OCI-M2 (cell line): ENCODE data around the gene HINT1.
A peak's percentile ranks its signal among the peaks of the same experiment; 100 is the strongest.
"Not testable (repeated sequence)": the region's sequence is repeated elsewhere in the genome, so short reads cannot be mapped to it uniquely, and the experiment has no call there.

Source experiments
- DNase-seq: peaks from one replicate; lab custom pipeline; 2025; ENCODE audit not compliant: unreplicated experiment; lab: John Stamatoyannopoulos, UW

HINT1 gene

GRCh38 chr5:131171276-131171810, 6.3 kb upstream of the HINT1 start:
- no peak for DNase-seq

GRCh38 chr5:131170540-131171275, 5.7 kb upstream of the HINT1 start, which contains the start of gene LYRM7:
Gene LYRM7, plus strand, starts transcription at chr5:131170944. Its CDS starts 77 bp downstream, at chr5:131171021.
- DNase-seq, result peak; percentile 82

DNA sequence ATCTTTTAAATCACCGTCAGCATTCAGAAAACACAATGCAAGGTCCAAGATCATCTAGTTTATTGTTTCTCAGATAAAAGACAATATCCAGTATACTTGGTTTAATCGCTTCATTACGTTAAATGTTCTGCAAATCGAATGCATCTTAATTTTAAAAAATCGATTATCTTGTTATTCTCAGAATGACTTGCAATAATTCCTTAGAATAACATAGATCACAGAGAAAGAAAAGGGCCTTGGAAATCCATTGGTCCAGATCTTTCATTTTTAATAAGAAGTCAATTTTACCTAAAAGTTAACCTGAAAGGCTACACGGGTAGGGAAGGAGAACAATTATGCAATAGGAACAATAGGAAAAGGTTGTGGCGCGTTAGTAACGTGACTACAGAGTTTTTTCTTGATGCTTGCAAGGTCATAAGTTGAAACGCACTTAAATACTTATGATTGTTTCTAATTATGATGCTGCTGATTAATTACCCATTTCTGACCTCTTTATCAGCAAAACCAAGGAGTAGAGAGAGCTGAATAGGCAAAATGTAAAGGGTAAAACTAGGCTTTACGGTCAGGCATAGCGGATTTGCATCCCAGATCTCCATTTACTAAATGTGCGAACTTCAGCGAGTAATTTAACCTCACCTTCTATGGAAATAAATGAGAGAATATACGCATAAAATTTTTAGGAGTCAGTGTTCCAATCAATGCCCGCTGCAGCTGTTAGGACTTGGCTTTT, 4.9 kb upstream of the HINT1 start:
- no peak for DNase-seq

DNA sequence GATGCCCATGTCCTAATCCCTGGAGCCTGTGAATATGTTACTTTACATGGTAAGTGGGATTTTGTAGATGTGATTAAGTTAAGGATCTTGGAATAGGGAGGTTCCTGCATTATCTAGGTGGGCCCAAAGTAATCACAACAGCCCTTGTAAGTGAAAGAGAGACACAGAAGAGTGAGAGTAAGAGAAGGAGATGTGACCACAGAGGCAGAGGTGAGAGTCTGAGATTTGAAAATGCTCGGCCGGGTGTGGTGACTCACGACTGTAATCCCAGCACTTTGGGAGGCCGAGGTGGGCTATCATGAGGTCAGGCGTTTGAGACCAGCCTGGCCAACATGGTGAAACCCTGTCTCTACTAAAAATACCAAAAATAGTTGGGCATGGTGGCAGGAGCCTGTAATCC, 2.6 kb upstream of the HINT1 start:
- no peak for DNase-seq

DNA sequence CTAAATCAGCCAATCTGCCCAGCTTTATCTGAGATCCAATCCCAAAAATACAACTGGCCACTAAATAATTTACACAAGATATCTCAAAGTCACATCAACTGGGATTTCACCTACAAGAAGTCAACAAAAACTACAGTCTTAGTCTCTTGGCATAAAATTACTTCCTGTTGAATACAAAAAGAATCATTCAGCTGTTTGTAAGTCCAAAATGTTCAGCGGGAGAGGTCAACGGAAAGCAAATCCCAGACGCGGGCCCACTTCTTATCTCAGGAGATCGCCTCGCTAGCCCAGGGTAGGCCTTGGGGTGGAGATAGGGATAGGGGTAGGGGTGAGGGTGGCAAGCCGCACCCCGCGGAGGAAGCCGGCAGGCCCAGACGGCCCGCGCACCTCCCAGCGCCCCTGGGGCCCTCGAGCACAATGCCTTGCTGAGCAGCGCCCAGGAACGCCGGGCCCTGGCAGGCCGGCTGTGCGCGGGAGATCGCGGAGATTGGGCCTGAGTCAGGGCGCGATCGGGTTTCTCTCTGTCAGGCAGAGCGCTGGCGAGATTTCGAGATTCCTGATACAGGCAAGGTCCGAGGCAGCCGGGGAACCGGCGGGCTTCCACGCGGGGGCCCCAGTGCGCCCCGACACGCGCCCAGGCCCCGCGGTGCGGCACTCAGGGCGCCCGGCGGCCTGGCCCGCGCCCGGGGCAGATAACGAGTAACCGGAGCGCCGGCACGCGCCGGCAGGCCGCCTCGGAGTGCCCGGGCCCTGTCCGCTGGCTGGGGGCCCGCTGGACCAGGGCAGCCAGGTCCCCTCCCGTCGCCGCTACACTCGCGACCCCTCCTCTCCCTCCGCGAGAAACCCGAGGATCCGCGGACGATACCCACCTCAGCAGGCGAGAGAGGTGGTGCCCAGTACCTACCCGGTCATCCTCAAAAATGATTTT, 601 bp downstream of the HINT1 start:
- no peak for DNase-seq

GRCh38 chr5:131163276-131164119, 1.6 kb downstream of the HINT1 start:
- DNase-seq, result no peak

DNA sequence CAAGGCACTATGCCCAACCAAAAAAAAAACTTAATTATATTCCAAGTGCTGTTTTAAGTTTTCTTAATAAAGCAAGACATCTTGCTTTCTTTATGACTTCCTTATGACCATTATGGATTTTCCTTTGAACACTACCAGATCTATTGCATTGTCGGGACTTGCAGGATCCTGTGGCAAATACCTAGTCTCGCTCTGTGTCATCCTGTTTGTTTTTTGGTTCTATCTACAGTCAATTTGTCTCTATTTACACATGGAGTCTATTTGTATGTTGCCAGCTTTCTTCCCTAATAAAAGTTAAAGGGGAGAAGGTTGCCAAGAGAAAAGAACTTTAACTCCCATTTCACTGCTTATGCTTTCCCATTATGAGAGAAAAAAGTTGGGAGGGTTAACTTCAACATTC, 4.9 kb downstream of the HINT1 start:
- no peak for DNase-seq

- DNase-seq, result no peak
These were observed 8.1 kb downstream of the HINT1 start for GRCh38 chr5:131156957-131157356.

DNA sequence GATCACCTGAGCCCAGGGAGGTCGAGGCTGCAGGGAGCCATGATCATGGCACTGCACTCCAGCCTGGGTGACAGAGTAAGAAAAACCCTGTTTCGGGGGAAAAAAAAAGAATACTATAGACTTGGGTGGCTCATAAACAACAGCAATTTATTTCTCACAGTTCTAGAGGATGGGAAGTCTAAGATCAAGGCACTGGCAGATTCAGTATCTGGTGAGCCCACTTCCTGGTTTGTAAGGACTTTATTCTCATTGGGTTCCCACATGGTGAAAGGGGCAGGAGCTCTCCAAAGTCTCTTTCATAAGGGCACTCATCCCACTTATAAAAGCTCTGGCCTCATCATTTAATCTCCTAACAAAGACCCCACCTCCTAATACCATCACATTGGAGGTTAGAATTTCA, 8.7 kb downstream of the HINT1 start:
- no peak for DNase-seq

GRCh38 chr5:131151216-131151615, 13.8 kb downstream of the HINT1 start:
- DNase-seq, result no peak

DNA sequence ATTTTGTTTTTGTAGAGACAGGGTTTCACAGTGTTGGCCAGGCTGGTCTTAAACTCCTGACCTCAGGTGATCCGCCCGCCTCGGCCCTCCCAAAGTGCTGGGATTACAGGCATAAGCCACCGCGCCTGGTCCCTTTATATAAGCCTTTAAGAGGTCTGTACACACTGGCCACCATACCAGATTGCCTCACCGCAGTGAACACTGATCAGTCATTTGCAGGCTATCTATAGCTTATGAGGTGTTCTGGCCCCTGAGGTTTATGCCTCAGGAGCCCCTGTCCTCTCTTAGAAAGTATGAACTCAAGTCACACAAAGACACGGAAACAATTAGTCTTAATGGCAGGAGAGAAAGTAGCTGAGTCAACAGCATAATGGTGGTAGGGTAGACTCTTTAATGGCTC, 14.6 kb downstream of the HINT1 start:
- DNase-seq, result no peak

GRCh38 chr5:131148835-131149234, 16.2 kb downstream of the HINT1 start:
- DNase-seq, result no peak

DNA sequence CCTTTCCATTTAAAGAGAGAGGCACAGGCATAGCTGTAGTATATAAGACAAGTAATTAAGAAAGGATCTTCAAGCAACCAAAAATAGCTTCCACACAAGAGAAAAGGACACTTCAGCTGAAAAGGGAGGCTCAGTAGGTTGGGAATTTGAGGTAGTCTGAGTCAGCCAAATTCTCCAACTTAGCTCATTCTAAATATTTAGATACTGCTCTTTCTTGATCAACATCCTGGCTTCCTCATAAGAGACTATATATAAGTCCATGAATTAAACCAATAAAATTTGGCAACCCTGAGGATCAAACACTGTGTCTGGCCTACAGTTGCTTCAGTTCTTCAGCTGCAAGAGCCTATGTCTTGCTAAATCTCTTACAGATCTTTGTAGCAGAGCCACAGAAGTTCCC, 17.8 kb downstream of the HINT1 start:
- no peak for DNase-seq

DNA sequence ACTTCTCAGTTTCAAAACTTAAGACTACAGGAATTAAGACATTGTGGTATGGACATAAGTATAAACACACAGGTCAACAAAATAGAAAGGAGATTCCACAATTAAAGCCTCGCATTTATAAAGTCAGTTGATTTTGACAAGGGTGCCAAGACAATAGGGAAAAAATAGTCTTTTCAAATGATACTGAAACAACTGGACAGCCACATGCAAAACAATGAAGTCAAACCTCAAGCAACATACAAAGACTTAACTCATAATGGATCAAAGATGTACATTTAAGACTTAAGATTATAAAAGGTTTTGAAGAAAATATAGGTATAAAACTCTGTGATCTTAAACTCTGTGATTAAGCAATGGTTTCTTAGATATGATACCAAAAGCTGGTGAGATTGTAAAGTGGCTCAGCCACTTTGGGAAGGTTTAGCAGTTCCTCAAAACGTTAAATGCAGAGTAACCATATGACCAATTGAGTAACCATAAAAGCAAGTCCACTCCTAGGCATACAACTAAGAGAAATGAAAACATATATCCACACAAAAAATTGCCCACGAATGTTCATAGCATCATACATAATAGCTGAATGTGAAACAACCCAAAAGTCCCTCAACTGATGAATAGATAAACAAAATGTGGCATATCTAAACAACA, 22.0 kb downstream of the HINT1 start:
- DNase-seq, result no peak

DNA sequence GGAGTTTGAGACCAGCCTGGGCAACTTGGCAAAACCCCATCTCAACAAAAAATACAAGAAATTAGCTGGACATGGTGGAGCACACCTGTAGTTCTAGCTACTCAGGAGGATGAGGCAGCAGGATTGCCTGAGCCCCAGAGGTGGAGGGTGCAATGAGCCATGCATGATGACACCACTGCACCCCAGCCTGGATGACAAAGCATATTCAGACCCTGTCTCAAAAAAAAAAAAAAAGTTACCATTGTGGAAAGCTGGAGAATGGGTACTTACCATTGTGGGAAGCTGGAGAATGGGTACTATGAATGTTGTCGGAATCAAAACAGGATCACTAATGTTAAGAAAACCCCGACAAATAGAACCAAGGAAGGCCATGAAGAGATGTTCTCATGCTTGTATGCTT, 25.7 kb downstream of the HINT1 start:
- DNase-seq, result no peak

- DNase-seq, result not testable (repeated sequence)
These were observed 26.6 kb downstream of the HINT1 start for GRCh38 chr5:131138406-131138805.

- not testable (repeated sequence) for DNase-seq
These were observed 32.0 kb downstream of the HINT1 start for GRCh38 chr5:131133091-131133490.

- no peak for DNase-seq
These were observed 35.8 kb downstream of the HINT1 start for GRCh38 chr5:131129306-131129705.

DNA sequence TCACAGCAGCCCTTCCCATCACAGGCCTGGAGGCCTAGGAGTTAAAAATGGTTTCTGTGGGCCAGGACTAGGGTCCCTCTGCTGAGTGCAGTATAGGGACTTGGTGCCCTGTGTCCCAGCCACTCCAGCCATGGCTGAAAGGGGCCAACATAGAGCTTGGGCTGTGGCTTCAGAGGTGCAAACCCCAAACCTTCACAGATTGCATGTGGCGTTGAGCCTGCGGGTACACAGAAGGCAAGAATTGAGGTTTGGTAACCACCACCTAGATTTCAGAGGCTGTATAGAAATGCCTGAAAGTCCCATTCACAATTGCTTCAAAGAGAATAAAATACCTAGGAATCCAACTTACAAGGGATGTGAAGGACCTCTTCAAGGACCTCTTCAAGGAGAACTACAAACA, 37.8 kb downstream of the HINT1 start:
- DNase-seq, result not testable (repeated sequence)

GRCh38 chr5:131114754-131115153, 50.3 kb downstream of the HINT1 start:
- DNase-seq, result no peak
